Activated naive CD4-positive, alpha-beta T cell treated with anti-CD3 and anti-CD28 coated beads, Interleukin-2, amount 10 ng/mL, durations not matched to agents 7 days and 5 days (primary cell): ENCODE measurements around the gene TBC1D8.

ENCODE experiments used
- CTCF ChIA-PET: fragments of 350-600 bp; sonication (Branson Sonifier 250); formaldehyde crosslinking; loops from one replicate; lab custom pipeline; 2021; ENCODE audit warnings: antibody characterized with exemption; lab: Charles Lee
- DNase-seq: peaks from one replicate; pipeline ENCODE4 v3.0.0-alpha.2; 2020
- H3K27ac Mint-ChIP-seq: one replicate; pipeline ENCODE4 v1.8.0; 2021; ENCODE audit warnings: mild to moderate bottlenecking, moderate library complexity, mixed read lengths
- H3K27me3 Mint-ChIP-seq: one replicate; pipeline ENCODE4 v1.8.0; 2021; ENCODE audit warnings: mild to moderate bottlenecking, mixed read lengths
- H3K36me3 Mint-ChIP-seq: one replicate; pipeline ENCODE4 v1.8.0; 2021; ENCODE audit warnings: mixed read lengths
- H3K4me1 Mint-ChIP-seq: one replicate; pipeline ENCODE4 v1.8.0; 2021; ENCODE audit warnings: mixed read lengths
- H3K4me3 Mint-ChIP-seq: one replicate; pipeline ENCODE4 v1.8.0; 2021; ENCODE audit warnings: mild to moderate bottlenecking, moderate library complexity, mixed read lengths
- H3K9me3 Mint-ChIP-seq: one replicate; pipeline ENCODE4 v1.8.0; 2021; ENCODE audit warnings: mixed read lengths

TBC1D8 gene

GRCh38 chr2:101139495-101139894 is 11.7 kb downstream of the TBC1D8 start:
- no peak for DNase-seq
- Mint-ChIP-seq H3K27ac (no peak overlapping the region), H3K9me3 (no peaks in the 10 kb centered on the region), H3K4me3 (no peak overlapping the region), H3K27me3 (peaks cover 28% of the 10 kb centered on the region), H3K4me1 (no peaks in the 10 kb centered on the region), H3K36me3 (no peaks in the 10 kb centered on the region)
- CTCF ChIA-PET, result no interaction called here

- Mint-ChIP-seq H3K27ac (no peak overlapping the region), H3K27me3 (peaks cover 11% of the 10 kb centered on the region), H3K4me1 (no peaks in the 10 kb centered on the region), H3K9me3 (no peaks in the 10 kb centered on the region), H3K36me3 (no peaks in the 10 kb centered on the region), H3K4me3 (no peak overlapping the region)
- CTCF ChIA-PET, result no interaction called here
- no peak for DNase-seq
These were observed 15.5 kb downstream of the TBC1D8 start for GRCh38 chr2:101135412-101136296.

- H3K27ac Mint-ChIP-seq, result no peak overlapping the region
- H3K4me1 Mint-ChIP-seq, result no peaks in the 10 kb centered on the region
- H3K4me3 Mint-ChIP-seq, result no peak overlapping the region
- H3K27me3 Mint-ChIP-seq, result peaks cover 3% of the 10 kb centered on the region
- DNase-seq, result no peak
- H3K36me3 Mint-ChIP-seq, result no peaks in the 10 kb centered on the region
- CTCF ChIA-PET, result interaction anchor here (1.6 kb wide), 1 partner anchor 13 kb away, joined by 3 read pairs; no protein-coding TSS in a partner anchor
- H3K9me3 Mint-ChIP-seq, result no peaks in the 10 kb centered on the region
These were observed 17.6 kb downstream of the TBC1D8 start for GRCh38 chr2:101133492-101134100.

- Mint-ChIP-seq H3K36me3 (no peaks in the 10 kb centered on the region), H3K9me3 (no peaks in the 10 kb centered on the region), H3K4me3 (no peak overlapping the region), H3K27ac (no peak overlapping the region), H3K27me3 (peaks cover 6% of the 10 kb centered on the region), H3K4me1 (no peaks in the 10 kb centered on the region)
- CTCF ChIA-PET, result no interaction called here
- DNase-seq, result no peak
These were observed 19.0 kb downstream of the TBC1D8 start for GRCh38 chr2:101132202-101132601.

- Mint-ChIP-seq H3K36me3 (no peaks in the 10 kb centered on the region), H3K4me1 (peaks cover 8% of the 10 kb centered on the region), H3K27ac (no peak overlapping the region), H3K4me3 (no peak overlapping the region), H3K9me3 (no peaks in the 10 kb centered on the region), H3K27me3 (peaks cover 16% of the 10 kb centered on the region)
- no peak for DNase-seq
- CTCF ChIA-PET, result no interaction called here
These were observed 21.1 kb downstream of the TBC1D8 start for GRCh38 chr2:101130081-101130480.

GRCh38 chr2:101127319-101128056 is 23.7 kb downstream of the TBC1D8 start:
- DNase-seq, result no peak
- CTCF ChIA-PET, result no interaction called here
- H3K27ac Mint-ChIP-seq, result no peak overlapping the region
- H3K9me3 Mint-ChIP-seq, result no peaks in the 10 kb centered on the region
- peaks cover 8% of the 10 kb centered on the region for H3K4me1 Mint-ChIP-seq
- no peaks in the 10 kb centered on the region for H3K36me3 Mint-ChIP-seq
- no peak overlapping the region for H3K4me3 Mint-ChIP-seq
- peaks cover 16% of the 10 kb centered on the region for H3K27me3 Mint-ChIP-seq

GRCh38 chr2:101125808-101126207 is 25.4 kb downstream of the TBC1D8 start:
- CTCF ChIA-PET, result no interaction called here
- no peak overlapping the region for H3K27ac Mint-ChIP-seq
- H3K9me3 Mint-ChIP-seq, result no peaks in the 10 kb centered on the region
- no peak overlapping the region for H3K4me3 Mint-ChIP-seq
- H3K36me3 Mint-ChIP-seq, result no peaks in the 10 kb centered on the region
- peaks cover 16% of the 10 kb centered on the region for H3K27me3 Mint-ChIP-seq
- H3K4me1 Mint-ChIP-seq, result peaks cover 8% of the 10 kb centered on the region
- DNase-seq, result no peak

- Mint-ChIP-seq H3K4me1 (peaks cover 8% of the 10 kb centered on the region), H3K4me3 (no peak overlapping the region), H3K36me3 (no peaks in the 10 kb centered on the region), H3K9me3 (no peaks in the 10 kb centered on the region), H3K27me3 (peaks cover 16% of the 10 kb centered on the region), H3K27ac (no peak overlapping the region)
- no peak for DNase-seq
- CTCF ChIA-PET, result no interaction called here
These were observed 25.8 kb downstream of the TBC1D8 start for GRCh38 chr2:101125374-101125773.

- H3K9me3 Mint-ChIP-seq, result no peaks in the 10 kb centered on the region
- no peak overlapping the region for H3K27ac Mint-ChIP-seq
- H3K4me3 Mint-ChIP-seq, result no peak overlapping the region
- peaks cover 16% of the 10 kb centered on the region for H3K27me3 Mint-ChIP-seq
- H3K4me1 Mint-ChIP-seq, result peaks cover 8% of the 10 kb centered on the region
- CTCF ChIA-PET, result no interaction called here
- no peak for DNase-seq
- H3K36me3 Mint-ChIP-seq, result no peaks in the 10 kb centered on the region
These were observed 26.4 kb downstream of the TBC1D8 start for GRCh38 chr2:101124643-101125366.

GRCh38 chr2:101123795-101124471 is 27.2 kb downstream of the TBC1D8 start:
- H3K27ac Mint-ChIP-seq, result no peak overlapping the region
- no peaks in the 10 kb centered on the region for H3K9me3 Mint-ChIP-seq
- no peak for DNase-seq
- H3K36me3 Mint-ChIP-seq, result no peaks in the 10 kb centered on the region
- peaks cover 16% of the 10 kb centered on the region for H3K27me3 Mint-ChIP-seq
- no peak overlapping the region for H3K4me3 Mint-ChIP-seq
- peaks cover 8% of the 10 kb centered on the region for H3K4me1 Mint-ChIP-seq
- CTCF ChIA-PET, result no interaction called here

GRCh38 chr2:101121174-101121573 is 30.0 kb downstream of the TBC1D8 start:
- H3K36me3 Mint-ChIP-seq, result no peaks in the 10 kb centered on the region
- H3K4me3 Mint-ChIP-seq, result no peak overlapping the region
- CTCF ChIA-PET, result interaction anchor here (1.5 kb wide), 1 partner anchor 12 kb away, joined by 3 read pairs; no protein-coding TSS in a partner anchor
- peaks cover 5% of the 10 kb centered on the region for H3K27me3 Mint-ChIP-seq
- H3K9me3 Mint-ChIP-seq, result no peaks in the 10 kb centered on the region
- no peak overlapping the region for H3K27ac Mint-ChIP-seq
- peaks cover 8% of the 10 kb centered on the region for H3K4me1 Mint-ChIP-seq
- DNase-seq, result no peak

GRCh38 chr2:101120124-101120996 is 30.8 kb downstream of the TBC1D8 start:
- CTCF ChIA-PET, result interaction anchor here (1.5 kb wide), 1 partner anchor 13 kb away, joined by 3 read pairs; no protein-coding TSS in a partner anchor
- H3K36me3 Mint-ChIP-seq, result no peaks in the 10 kb centered on the region
- H3K9me3 Mint-ChIP-seq, result no peaks in the 10 kb centered on the region
- DNase-seq, result no peak
- peaks cover 2% of the 10 kb centered on the region for H3K4me1 Mint-ChIP-seq
- H3K27me3 Mint-ChIP-seq, result no peaks in the 10 kb centered on the region
- H3K4me3 Mint-ChIP-seq, result no peak overlapping the region
- H3K27ac Mint-ChIP-seq, result no peak overlapping the region

GRCh38 chr2:101119431-101119830 is 31.8 kb downstream of the TBC1D8 start:
- Mint-ChIP-seq H3K27ac (no peak overlapping the region), H3K36me3 (no peaks in the 10 kb centered on the region), H3K27me3 (no peaks in the 10 kb centered on the region), H3K4me1 (no peaks in the 10 kb centered on the region), H3K9me3 (no peaks in the 10 kb centered on the region), H3K4me3 (no peak overlapping the region)
- CTCF ChIA-PET, result no interaction called here
- no peak for DNase-seq
